Measurements from ENCODE around the gene ANO2. TPM values are rescaled to one million over a fixed set of nuclear protein-coding genes. Genes with fewer than 3 reads are reported as not detected.

The ANO2 gene
- total RNA-seq, 8 experiments from 2014 or later: 0.46 to 162 (median 5.5) TPM

GRCh38 chr12:5631497-5631896 is 313.6 kb downstream of the ANO2 start:
- H3K4me3 ChIP-seq: no peak overlapping the region
- ATAC-seq (replicated peaks in 6 of 8): no peak
- no peak overlapping the region for H3K27ac ChIP-seq
- in situ Hi-C loops (cut with MboI; ENCODE audit: low pct_unique_long_range_greater_than_20kb in 2 of 9, low sequenced_read_pairs in 9 of 9, unreplicated experiment in 9 of 9): no loop called here
- H3K4me1 ChIP-seq (replicated peaks in 1 of 2): peaks cover 0 to 4% of the 10 kb centered on the region in 2 donors
- WGBS, 10 experiments: 38 to 83% (median 55%) methylated on average over 1 to 3 of the region's 5 CpGs; no CpG with 5 or more reads in 4 of the 10 experiments

- in situ Hi-C loops (cut with MboI; ENCODE audit: low pct_unique_long_range_greater_than_20kb in 2 of 9, low sequenced_read_pairs in 9 of 9, unreplicated experiment in 9 of 9): no loop called here
- WGBS, 10 experiments: 44 to 100% (median 80%) methylated on average over 1 to 3 of the region's 4 CpGs
- H3K4me1 ChIP-seq (replicated peaks in 1 of 2): peaks cover 0 to 4% of the 10 kb centered on the region in 2 donors
Observed at GRCh38 chr12:5630726-5631125, 314.3 kb downstream of the ANO2 start.

GRCh38 chr12:5628501-5628900 is 316.6 kb downstream of the ANO2 start:
- in situ Hi-C loops (cut with MboI; ENCODE audit: low pct_unique_long_range_greater_than_20kb in 2 of 9, low sequenced_read_pairs in 9 of 9, unreplicated experiment in 9 of 9): no loop called here
- WGBS, 10 experiments: 76 to 100% (median 95%) methylated on average over 4 to 8 of the region's 8 CpGs; no CpG with 5 or more reads in 4 of the 10 experiments
- no peak for ATAC-seq (replicated peaks in 6 of 8)

More at GRCh38 chr12:5630726-5631125, 314.3 kb downstream of the ANO2 start:
- peak in 1 of 8 experiments; percentile 32 for ATAC-seq (replicated peaks in 6 of 8)
- Histone ChIP-seq H3K27ac (no peak overlapping the region), H3K4me3 (no peak overlapping the region)

GRCh38 chr12:5627053-5627630 is 317.9 kb downstream of the ANO2 start:
- no peak overlapping the region for H3K4me3 ChIP-seq
- WGBS, 10 experiments: 83 to 100% (median 90%) methylated on average over 1 to 7 of the region's 8 CpGs; no CpG with 5 or more reads in 5 of the 10 experiments
- no peak for ATAC-seq (replicated peaks in 6 of 8)
- in situ Hi-C loops (cut with MboI; ENCODE audit: low pct_unique_long_range_greater_than_20kb in 2 of 9, low sequenced_read_pairs in 9 of 9, unreplicated experiment in 9 of 9): no loop called here
- H3K4me1 ChIP-seq (replicated peaks in 1 of 2): peaks cover 0 to 14% of the 10 kb centered on the region in 2 donors
- H3K27ac ChIP-seq: no peak overlapping the region

More at GRCh38 chr12:5628501-5628900, 316.6 kb downstream of the ANO2 start:
- Histone ChIP-seq H3K27ac (no peak overlapping the region), H3K4me3 (no peak overlapping the region), H3K4me1 (replicated peaks in 1 of 2) (peaks cover 0 to 8% of the 10 kb centered on the region in 2 donors)

- Histone ChIP-seq H3K27ac (no peak overlapping the region), H3K4me3 (no peak overlapping the region), H3K4me1 (replicated peaks in 1 of 2) (peaks cover 0 to 14% of the 10 kb centered on the region in 2 donors)
- in situ Hi-C loops (cut with MboI; ENCODE audit: low pct_unique_long_range_greater_than_20kb in 2 of 9, low sequenced_read_pairs in 9 of 9, unreplicated experiment in 9 of 9): no loop called here
- no peak for ATAC-seq (replicated peaks in 6 of 8)
- 33 to 90% (median 80%) methylated on average over 1 to 4 of the region's 7 CpGs; no CpG with 5 or more reads in 3 of the 10 experiments for WGBS, 10 experiments
Observed at GRCh38 chr12:5626151-5626550, 318.9 kb downstream of the ANO2 start.

GRCh38 chr12:5624486-5625272 is 320.4 kb downstream of the ANO2 start:
- 0 to 100% (median 91%) methylated on average over 1 to 9 of the region's 13 CpGs for WGBS, 10 experiments
- H3K4me1 ChIP-seq (replicated peaks in 1 of 2): peaks cover 0 to 10% of the 10 kb centered on the region in 2 donors
- no peak overlapping the region for H3K27ac ChIP-seq
- in situ Hi-C loops (cut with MboI; ENCODE audit: low pct_unique_long_range_greater_than_20kb in 2 of 9, low sequenced_read_pairs in 9 of 9, unreplicated experiment in 9 of 9): no loop called here
- H3K4me3 ChIP-seq: no peak overlapping the region
- ATAC-seq (replicated peaks in 6 of 8): no peak

- ATAC-seq (replicated peaks in 6 of 8): peak in 6 of 8 experiments; percentile 13 to 84 (median 74)
- Histone ChIP-seq H3K27ac (peak overlapping the region in 1 of 2 donors; percentile 66), H3K4me1 (replicated peaks in 1 of 2) (peaks cover 0 to 10% of the 10 kb centered on the region in 2 donors), H3K4me3 (no peak overlapping the region)
- in situ Hi-C loops (cut with MboI; ENCODE audit: low pct_unique_long_range_greater_than_20kb in 2 of 9, low sequenced_read_pairs in 9 of 9, unreplicated experiment in 9 of 9): no loop called here
- WGBS, 10 experiments: 20 to 56% (median 34%) methylated on average over 1 to 6 of the region's 7 CpGs; no CpG with 5 or more reads in 2 of the 10 experiments
Observed at GRCh38 chr12:5623411-5623810, 321.6 kb downstream of the ANO2 start.

- 0 to 100% (median 80%) methylated on average over 1 to 2 of the region's 3 CpGs; no CpG with 5 or more reads in 5 of the 10 experiments for WGBS, 10 experiments
- H3K4me3 ChIP-seq: no peak overlapping the region
- ATAC-seq (replicated peaks in 6 of 8): peak in 1 of 8 experiments; percentile 81
Observed at GRCh38 chr12:5622280-5622679, 322.8 kb downstream of the ANO2 start.

GRCh38 chr12:5621329-5621728 is 323.7 kb downstream of the ANO2 start:
- 49 to 100% (median 77%) methylated on average over 1 to 7 of the region's 9 CpGs; no CpG with 5 or more reads in 3 of the 10 experiments for WGBS, 10 experiments
- in situ Hi-C loops (cut with MboI; ENCODE audit: low pct_unique_long_range_greater_than_20kb in 2 of 9, low sequenced_read_pairs in 9 of 9, unreplicated experiment in 9 of 9): no loop called here
- H3K4me1 ChIP-seq (replicated peaks in 1 of 2): peaks cover 0 to 10% of the 10 kb centered on the region in 2 donors
- H3K4me3 ChIP-seq: no peak overlapping the region
- no peak overlapping the region for H3K27ac ChIP-seq
- no peak for ATAC-seq (replicated peaks in 6 of 8)

More at GRCh38 chr12:5622280-5622679, 322.8 kb downstream of the ANO2 start:
- Histone ChIP-seq H3K27ac (no peak overlapping the region), H3K4me1 (replicated peaks in 1 of 2) (peaks cover 0 to 10% of the 10 kb centered on the region in 2 donors)
- in situ Hi-C loops (cut with MboI; ENCODE audit: low pct_unique_long_range_greater_than_20kb in 2 of 9, low sequenced_read_pairs in 9 of 9, unreplicated experiment in 9 of 9): no loop called here

GRCh38 chr12:5620896-5621295 is 324.2 kb downstream of the ANO2 start:
- in situ Hi-C loops (cut with MboI; ENCODE audit: low pct_unique_long_range_greater_than_20kb in 2 of 9, low sequenced_read_pairs in 9 of 9, unreplicated experiment in 9 of 9): no loop called here
- Histone ChIP-seq H3K4me3 (no peak overlapping the region), H3K4me1 (replicated peaks in 1 of 2) (peaks cover 0 to 10% of the 10 kb centered on the region in 2 donors), H3K27ac (no peak overlapping the region)
- ATAC-seq (replicated peaks in 6 of 8): no peak
- 40 to 96% (median 78%) methylated on average over 1 to 7 of the region's 7 CpGs; no CpG with 5 or more reads in 4 of the 10 experiments for WGBS, 10 experiments

GRCh38 chr12:5619628-5620027 is 325.4 kb downstream of the ANO2 start:
- WGBS, 10 experiments: 16 to 83% (median 75%) methylated on average over 2 to 4 of the region's 5 CpGs; no CpG with 5 or more reads in 5 of the 10 experiments
- no peak for ATAC-seq (replicated peaks in 6 of 8)
- in situ Hi-C loops (cut with MboI; ENCODE audit: low pct_unique_long_range_greater_than_20kb in 2 of 9, low sequenced_read_pairs in 9 of 9, unreplicated experiment in 9 of 9): no loop called here
- Histone ChIP-seq H3K4me1 (replicated peaks in 1 of 2) (peaks cover 0 to 10% of the 10 kb centered on the region in 2 donors), H3K4me3 (no peak overlapping the region), H3K27ac (no peak overlapping the region)

GRCh38 chr12:5616854-5617253 is 328.2 kb downstream of the ANO2 start:
- H3K4me3 ChIP-seq: no peak overlapping the region
- no peak overlapping the region for H3K27ac ChIP-seq
- in situ Hi-C loops (cut with MboI; ENCODE audit: low pct_unique_long_range_greater_than_20kb in 2 of 9, low sequenced_read_pairs in 9 of 9, unreplicated experiment in 9 of 9): no loop called here
- H3K4me1 ChIP-seq (replicated peaks in 1 of 2): no peaks in the 10 kb centered on the region
- no peak for ATAC-seq (replicated peaks in 6 of 8)
- 77 to 100% (median 84%) methylated on average over 1 to 4 of the region's 4 CpGs; no CpG with 5 or more reads in 3 of the 10 experiments for WGBS, 10 experiments

GRCh38 chr12:5615760-5616159 is 329.3 kb downstream of the ANO2 start:
- H3K27ac ChIP-seq: no peak overlapping the region
- peaks cover 0 to 3% of the 10 kb centered on the region in 2 donors for H3K4me1 ChIP-seq (replicated peaks in 1 of 2)
- no peak overlapping the region for H3K4me3 ChIP-seq
- WGBS, 10 experiments: 60 to 100% (median 83%) methylated on average over 1 of the region's 1 CpG; no CpG with 5 or more reads in 4 of the 10 experiments
- in situ Hi-C loops (cut with MboI; ENCODE audit: low pct_unique_long_range_greater_than_20kb in 2 of 9, low sequenced_read_pairs in 9 of 9, unreplicated experiment in 9 of 9): no loop called here
- peak in 1 of 8 experiments; percentile 21 for ATAC-seq (replicated peaks in 6 of 8)

Data from motor neuron (in vitro differentiated cells).